Measurements from ENCODE around the gene CCDC185.

Gene CCDC185

GRCh38 chr1:223437151-223437550, 43.9 kb downstream of the CCDC185 start:
- DNase-seq (ENCODE audit: low spot score), result no peak

DNA sequence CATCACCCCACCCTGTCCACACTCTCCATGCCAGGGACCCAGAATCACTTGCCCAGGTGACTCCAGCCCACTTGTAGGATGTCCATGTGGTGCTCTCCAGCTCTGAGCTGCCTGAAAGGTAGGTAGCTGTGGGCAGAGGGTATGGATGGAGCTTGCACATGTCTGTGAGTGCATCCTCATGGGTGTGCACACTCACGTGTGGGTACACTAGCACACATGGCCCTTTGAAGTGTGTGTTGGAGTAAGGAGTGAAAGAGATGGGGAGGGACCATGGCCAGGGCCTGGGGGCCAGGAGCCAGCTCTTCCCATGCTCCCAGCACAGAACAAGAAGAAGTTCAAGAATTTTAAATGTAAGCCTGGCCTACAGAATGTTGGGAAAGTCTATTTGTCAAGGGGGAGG, 50.2 kb downstream of the CCDC185 start:
- DNase-seq (ENCODE audit: low spot score), result no peak

GRCh38 chr1:223444411-223444810, 51.2 kb downstream of the CCDC185 start:
- DNase-seq (ENCODE audit: low spot score), result no peak
